Gastrocnemius medialis (tissue), 4 donors: ENCODE results near the gene SAP30BP.

Experiments used
- CTCF ChIP-seq, 5 experiments: fragments of 450-650 bp in 3 of 5; fragments of 200-600 bp in 2 of 5; sonication (generic) in 2 of 5; IDR thresholded peaks in 4 of 5; conservative IDR thresholded peaks in 1 of 5; 1 replicate in 4 of 5; 2 replicates in 1 of 5; pipeline ENCODE4 v1.5.1; 2016 to 2019; ENCODE audit warnings: antibody characterized with exemption in 5 of 5, mild to moderate bottlenecking in 3 of 5, moderate library complexity in 3 of 5
- POLR2A ChIP-seq, 2 donors: fragments of 450-650 bp; IDR thresholded peaks; one replicate each; pipeline ENCODE4 v1.6.1; 2017; ENCODE audit warnings: antibody characterized with exemption in 2 of 2, mild to moderate bottlenecking in 2 of 2, moderate library complexity in 2 of 2

DNA sequence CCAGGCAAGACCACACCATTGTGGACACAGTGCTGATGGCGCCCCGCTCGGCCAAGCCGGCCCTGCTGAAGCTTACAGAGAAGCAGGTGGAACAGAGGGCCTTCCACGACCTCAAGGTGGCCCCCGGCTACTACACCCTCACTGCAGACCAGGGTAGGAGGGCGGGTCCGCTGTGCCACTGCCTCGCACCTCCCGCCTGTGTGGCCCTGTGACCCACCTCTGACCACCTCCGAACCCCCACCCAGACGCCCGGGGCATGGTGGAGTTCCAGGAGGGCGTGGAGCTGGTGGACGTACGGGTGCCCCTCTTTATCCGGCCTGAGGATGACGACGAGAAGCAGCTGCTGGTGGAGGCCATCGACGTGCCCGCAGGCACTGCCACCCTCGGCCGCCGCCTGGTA is 75.2 kb downstream of the SAP30BP start:
- no peak for TF ChIP-seq CTCF (IDR thresholded peaks at IDR 0.05 in 4 of 5, conservative IDR thresholded peaks at IDR 0.05 in 1 of 5)
- TF ChIP-seq POLR2A (IDR thresholded peaks at IDR 0.05), result no peak
